HCT116 (cell line): ENCODE measurements around the gene SLC24A3. TPM values are rescaled to one million over a fixed set of nuclear protein-coding genes. Genes with fewer than 3 reads are reported as not detected.

ENCODE experiments used
- ATAC-seq: fragments of 200-7000 bp; cut with Tn5 transposase; 2 replicates; pipeline ENCODE4 v1.9.1; 2020; ENCODE audit warnings: mild to moderate bottlenecking, moderate library complexity
- BruUV-seq: library from RNA; stranded (reverse); fragments of 400-500 nt; replicated peaks from 2 replicates; lab custom pipeline; 2021; lab: Mats Ljungman, UMichigan
- CTCF ChIA-PET: fragments of 300-600 bp; sonication (Branson Sonifier 250); formaldehyde crosslinking; loops from one replicate; lab custom pipeline; 2021; ENCODE audit warnings: antibody characterized with exemption; lab: Charles Lee
- POLR2A ChIA-PET: fragments of 300-600, 350-600 bp; sonication (Branson Sonifier 250); formaldehyde crosslinking; loops from one replicate; lab custom pipeline; 2021; ENCODE audit warnings: antibody characterized with exemption; lab: Charles Lee
- RAD21 ChIA-PET, 2 experiments: fragments of 300-600 bp; sonication (Branson Sonifier 250); formaldehyde crosslinking; loops; one replicate each; lab custom pipeline; 2023; ENCODE audit warnings: low total read pairs in 2 of 2; ENCODE audit not compliant: uncharacterized antibody in 2 of 2, unreplicated experiment in 2 of 2, low non-redundant PET in 1 of 2; lab: Charles Lee
- DNase-seq: peaks from one replicate; pipeline ENCODE4 v3.0.0-alpha.2; 2010; ENCODE audit warnings: low read depth, low spot score
- H2AFZ ChIP-seq: fragments of 200-600 bp; shearing (Covaris generic), sonication (generic); 2 replicates; pipeline ENCODE4 v1.6.1; 2017; ENCODE audit warnings: low read depth, mixed run types, mixed read lengths, antibody characterized with exemption, low read length; ENCODE audit not compliant: poor library complexity, severe bottlenecking
- H3K27ac ChIP-seq: 2 replicates; pipeline ENCODE4 v1.5.1; 2012; ENCODE audit warnings: low read depth, low read length
- H3K27me3 ChIP-seq: fragments of 200-600 bp; sonication (generic); 2 replicates; pipeline ENCODE4 v1.6.1; 2016; ENCODE audit warnings: mixed run types, low read length, mixed read lengths; ENCODE audit not compliant: insufficient read depth
- H3K36me3 ChIP-seq, 2 experiments: fragments of 200-500 bp in 1 of 2; fragments of 200-600 bp in 1 of 2; sonication (Bioruptor generic) in 1 of 2; sonication (generic) in 1 of 2; 2 replicates each; pipeline versions ENCODE4 v1.5.1 to v1.6.1; 2014 to 2016; ENCODE audit warnings: low read length in 2 of 2, inconsistent platforms in 1 of 2, mixed read lengths in 1 of 2, mixed run types in 1 of 2; ENCODE audit not compliant: insufficient read depth in 2 of 2, control insufficient read depth in 1 of 2
- H3K4me1 ChIP-seq, 2 experiments: fragments of 200-600 bp in 1 of 2; sonication (generic) in 1 of 2; 2 replicates each; pipeline versions ENCODE4 v1.5.1 to v1.6.1; 2012 to 2017; ENCODE audit warnings: low read length in 2 of 2, inconsistent platforms in 1 of 2, mild to moderate bottlenecking in 1 of 2, mixed read lengths in 1 of 2, mixed run types in 1 of 2, moderate library complexity in 1 of 2; ENCODE audit not compliant: insufficient read depth in 2 of 2, control insufficient read depth in 1 of 2
- H3K4me2 ChIP-seq: fragments of 200-600 bp; sonication (generic); 2 replicates; pipeline ENCODE4 v1.6.1; 2017; ENCODE audit warnings: mixed run types, low read length, mixed read lengths
- H3K4me3 ChIP-seq, 2 experiments: fragments of 200-600 bp in 1 of 2; sonication (generic) in 1 of 2; replicated peaks in 1 of 2; 2 replicates each; pipeline ENCODE4 v1.5.1; 2011 to 2016; ENCODE audit warnings: low read length in 2 of 2, control low read depth in 1 of 2, low read depth in 1 of 2, mild to moderate bottlenecking in 1 of 2, mixed read lengths in 1 of 2, mixed run types in 1 of 2
- H3K79me2 ChIP-seq: fragments of 200-600 bp; sonication (generic); 2 replicates; pipeline ENCODE4 v1.6.1; 2017; ENCODE audit warnings: mild to moderate bottlenecking, mixed run types, low read length, moderate library complexity, mixed read lengths; ENCODE audit not compliant: insufficient read depth
- H3K9ac ChIP-seq: fragments of 200-600 bp; sonication (generic); 2 replicates; pipeline ENCODE4 v1.6.1; 2016; ENCODE audit warnings: low read length, mixed read lengths
- H3K9me2 ChIP-seq: fragments of 200-600 bp; sonication (generic), shearing (Covaris generic); 2 replicates; pipeline ENCODE4 v1.6.1; 2017; ENCODE audit warnings: mixed run types, mild to moderate bottlenecking, moderate library complexity; ENCODE audit not compliant: insufficient read depth
- H3K9me3 ChIP-seq, 2 experiments: fragments of 200-500 bp in 1 of 2; fragments of 200-600 bp in 1 of 2; sonication (Bioruptor generic) in 1 of 2; sonication (generic) in 1 of 2; 2 replicates each; pipeline ENCODE4 v1.6.1; 2014 to 2017; ENCODE audit warnings: low read length in 2 of 2, mixed read lengths in 2 of 2, inconsistent platforms in 1 of 2, low read depth in 1 of 2, mild to moderate bottlenecking in 1 of 2, mixed run types in 1 of 2, moderate library complexity in 1 of 2; ENCODE audit not compliant: control insufficient read depth in 1 of 2, insufficient read depth in 1 of 2
- H4K20me1 ChIP-seq: fragments of 200-600 bp; sonication (generic), shearing (Covaris generic); 2 replicates; pipeline ENCODE4 v1.6.1; 2017; ENCODE audit warnings: mixed run types, mild to moderate bottlenecking, moderate library complexity; ENCODE audit not compliant: insufficient read depth
- CEBPB ChIP-seq: IDR thresholded peaks from 2 replicates; pipeline ENCODE4 v1.6.1; 2012; ENCODE audit warnings: low read depth
- EGR1 ChIP-seq: IDR thresholded peaks from 2 replicates; pipeline ENCODE4 v1.6.1; 2012; ENCODE audit warnings: low read depth
- ELF1 ChIP-seq: IDR thresholded peaks from 2 replicates; pipeline ENCODE4 v1.6.1; 2012; ENCODE audit warnings: low read depth, borderline replicate concordance
- FOSL1 ChIP-seq: IDR thresholded peaks from 2 replicates; pipeline ENCODE4 v1.6.1; 2012; ENCODE audit warnings: low read depth
- JUND ChIP-seq: IDR thresholded peaks from 2 replicates; pipeline ENCODE4 v1.6.1; 2012
- SRF ChIP-seq: IDR thresholded peaks from 2 replicates; pipeline ENCODE4 v1.6.1; 2012; ENCODE audit warnings: low read depth
- ZNF274 ChIP-seq: fragments of 200-500 bp; sonication (Bioruptor generic); IDR thresholded peaks from 2 replicates; pipeline ENCODE4 v1.6.1; 2014; ENCODE audit warnings: mild to moderate bottlenecking, low read depth, low read length, inconsistent platforms
- intact Hi-C: fragments of 100-400 bp; cut with micrococcal nuclease; formaldehyde crosslinking; loops from 2 replicates; pipeline ENCODE4 v1.10.0; 2022
- total RNA-seq: library from RNA; stranded (reverse); gene quantifications from one replicate; pipeline ENCODE4 v1.2.1, GENCODE V29; 2021; ENCODE audit not compliant: unreplicated experiment
- TF ChIP-seq, protein P1 (sequence below), 3 experiments: fragments of 200-600 bp in 1 of 3; sonication (generic) in 1 of 3; IDR thresholded peaks in 2 of 3; conservative IDR thresholded peaks in 1 of 3; 2 replicates each; pipeline ENCODE4 v1.5.1; 2012 to 2017; ENCODE audit warnings: low read depth in 2 of 3, low read length in 2 of 3, antibody characterized with exemption in 1 of 3, borderline replicate concordance in 1 of 3, control low read depth in 1 of 3, mild to moderate bottlenecking in 1 of 3, mixed read lengths in 1 of 3, mixed run types in 1 of 3, moderate library complexity in 1 of 3; ENCODE audit not compliant: insufficient read depth in 1 of 3
- TF ChIP-seq, protein P2 (sequence below): IDR thresholded peaks from 2 replicates; pipeline ENCODE4 v1.6.1; 2012; ENCODE audit warnings: low read depth
- TF ChIP-seq, protein P3 (sequence below): IDR thresholded peaks from 2 replicates; pipeline ENCODE4 v1.6.1; 2011; ENCODE audit warnings: mild to moderate bottlenecking, low read length, moderate library complexity; ENCODE audit not compliant: insufficient replicate concordance; ENCODE audit errors: extremely low read depth

Gene SLC24A3
- total RNA-seq, 1 experiment from 2014 or later = not detected

DNA sequence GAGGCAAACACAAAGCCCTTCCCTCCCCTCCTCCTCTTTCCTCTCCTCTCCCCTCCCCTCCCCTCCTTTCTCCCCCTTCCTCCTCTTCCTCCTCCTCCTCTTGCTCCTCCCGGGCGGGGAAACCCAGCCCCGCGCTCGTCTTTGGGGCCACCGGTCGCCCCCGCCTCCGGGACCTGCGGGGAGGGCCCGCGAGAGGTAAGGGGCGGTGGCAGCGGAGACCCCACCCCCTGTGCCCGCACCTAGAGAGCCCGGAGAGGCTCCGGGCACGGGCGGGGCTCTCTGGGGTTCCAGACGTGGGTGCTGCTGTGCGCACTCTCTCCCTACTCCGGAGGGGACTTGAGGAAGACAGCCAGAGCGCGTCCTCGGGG lies 545.7 kb downstream of the SLC24A3 start, which contains the start of gene RIN2:
Gene RIN2 (plus strand): TSS at position 126 of the 368 bp plus-strand sequence. CDS start 131,344 bp downstream, outside the sequence.
- Histone ChIP-seq H3K4me3 (peak within 1 kb of the TSS; percentile 72 to 83), H3K27me3 (no peaks in the 10 kb centered on the region), H3K79me2 (no peaks in the 10 kb centered on the region), H3K9ac (peak within 1 kb of the TSS; percentile 65), H3K9me2 (no peaks in the 10 kb centered on the region), H3K36me3 (no peaks in the 10 kb centered on the region), H4K20me1 (no peaks in the 10 kb centered on the region), H3K9me3 (no peaks in the 10 kb centered on the region), H3K4me1 (peaks cover 6 to 18% of the 10 kb centered on the region in 2 experiments), H2AFZ (peak within 1 kb of the TSS; percentile 74), H3K4me2 (peak within 1 kb of the TSS; percentile 99), H3K27ac (peak within 1 kb of the TSS; percentile 51; the same call in 1 of the 2 replicates)
- DNase-seq (no peak), ATAC-seq (peak; percentile 73)
- no peak for TF ChIP-seq ELF1
- no peak for TF ChIP-seq FOSL1
- peak; percentile 36; the same call in 1 of the 2 replicates for TF ChIP-seq EGR1
- TF ChIP-seq, protein P1, sequence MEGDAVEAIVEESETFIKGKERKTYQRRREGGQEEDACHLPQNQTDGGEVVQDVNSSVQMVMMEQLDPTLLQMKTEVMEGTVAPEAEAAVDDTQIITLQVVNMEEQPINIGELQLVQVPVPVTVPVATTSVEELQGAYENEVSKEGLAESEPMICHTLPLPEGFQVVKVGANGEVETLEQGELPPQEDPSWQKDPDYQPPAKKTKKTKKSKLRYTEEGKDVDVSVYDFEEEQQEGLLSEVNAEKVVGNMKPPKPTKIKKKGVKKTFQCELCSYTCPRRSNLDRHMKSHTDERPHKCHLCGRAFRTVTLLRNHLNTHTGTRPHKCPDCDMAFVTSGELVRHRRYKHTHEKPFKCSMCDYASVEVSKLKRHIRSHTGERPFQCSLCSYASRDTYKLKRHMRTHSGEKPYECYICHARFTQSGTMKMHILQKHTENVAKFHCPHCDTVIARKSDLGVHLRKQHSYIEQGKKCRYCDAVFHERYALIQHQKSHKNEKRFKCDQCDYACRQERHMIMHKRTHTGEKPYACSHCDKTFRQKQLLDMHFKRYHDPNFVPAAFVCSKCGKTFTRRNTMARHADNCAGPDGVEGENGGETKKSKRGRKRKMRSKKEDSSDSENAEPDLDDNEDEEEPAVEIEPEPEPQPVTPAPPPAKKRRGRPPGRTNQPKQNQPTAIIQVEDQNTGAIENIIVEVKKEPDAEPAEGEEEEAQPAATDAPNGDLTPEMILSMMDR (IDR thresholded peaks at IDR 0.05 in 2 of 3, conservative IDR thresholded peaks at IDR 0.05 in 1 of 3; ENCODE audit: borderline replicate concordance in 1 of 3, insufficient read depth in 1 of 3, low read depth in 2 of 3, low read length in 2 of 3) = no peak
- intact Hi-C loops = no loop called here
- CTCF ChIA-PET = no interaction called here
- RAD21 ChIA-PET = no interaction called here
- POLR2A ChIA-PET = interaction anchor here (0.6 kb wide), 1 partner anchor 15 kb away, joined by 3 read pairs; no protein-coding TSS in a partner anchor
- no TSS peak for BruUV-seq

DNA sequence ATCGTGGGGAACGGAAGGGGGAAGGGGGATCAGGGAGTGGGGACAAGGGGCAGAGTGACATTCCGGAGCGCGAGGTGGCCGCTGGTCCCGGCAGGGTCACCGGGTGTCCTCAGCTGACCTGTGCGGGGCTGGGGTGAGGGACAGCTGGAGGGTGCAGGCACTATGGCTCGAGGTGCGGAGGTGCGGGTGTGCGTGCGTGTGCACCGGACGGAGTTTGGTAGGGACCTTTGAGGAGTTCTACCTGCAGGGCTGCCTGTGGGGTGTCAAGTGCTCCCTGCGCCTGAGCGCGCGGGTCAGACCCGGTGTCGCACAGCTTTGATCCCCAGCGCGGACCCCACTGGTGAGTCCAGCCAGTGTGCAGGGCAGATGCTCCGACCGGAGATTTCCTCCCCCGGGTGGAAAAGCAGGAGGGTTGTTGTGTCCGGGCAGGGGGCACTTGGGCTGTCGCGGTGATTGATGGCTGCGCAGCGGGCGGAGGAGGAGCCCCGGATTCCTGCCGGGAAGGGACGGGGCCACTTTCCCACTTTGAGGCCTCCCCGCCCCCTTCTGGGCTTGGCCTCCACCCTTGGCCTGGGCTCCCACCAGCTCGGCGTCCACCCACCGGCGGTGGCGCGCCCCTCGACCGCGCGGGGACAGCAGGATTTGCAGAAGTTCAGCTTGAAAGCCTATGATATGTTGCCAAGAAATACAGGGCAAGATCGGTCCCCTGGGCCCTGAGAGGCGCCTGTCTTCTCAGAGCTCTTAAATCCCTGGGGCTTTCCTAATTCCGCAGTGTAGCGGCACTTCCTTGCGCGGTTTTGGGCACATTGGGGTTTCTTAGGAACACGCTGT lies 546.3 kb downstream of the SLC24A3 start:
- peak; percentile 7; the same call in 1 of the 2 replicates for ATAC-seq
- no peak for DNase-seq
- no peak for TF ChIP-seq JUND
- TF ChIP-seq EGR1 = no peak
- no peak for TF ChIP-seq ZNF274
- TF ChIP-seq SRF = no peak
- TF ChIP-seq, protein P2, sequence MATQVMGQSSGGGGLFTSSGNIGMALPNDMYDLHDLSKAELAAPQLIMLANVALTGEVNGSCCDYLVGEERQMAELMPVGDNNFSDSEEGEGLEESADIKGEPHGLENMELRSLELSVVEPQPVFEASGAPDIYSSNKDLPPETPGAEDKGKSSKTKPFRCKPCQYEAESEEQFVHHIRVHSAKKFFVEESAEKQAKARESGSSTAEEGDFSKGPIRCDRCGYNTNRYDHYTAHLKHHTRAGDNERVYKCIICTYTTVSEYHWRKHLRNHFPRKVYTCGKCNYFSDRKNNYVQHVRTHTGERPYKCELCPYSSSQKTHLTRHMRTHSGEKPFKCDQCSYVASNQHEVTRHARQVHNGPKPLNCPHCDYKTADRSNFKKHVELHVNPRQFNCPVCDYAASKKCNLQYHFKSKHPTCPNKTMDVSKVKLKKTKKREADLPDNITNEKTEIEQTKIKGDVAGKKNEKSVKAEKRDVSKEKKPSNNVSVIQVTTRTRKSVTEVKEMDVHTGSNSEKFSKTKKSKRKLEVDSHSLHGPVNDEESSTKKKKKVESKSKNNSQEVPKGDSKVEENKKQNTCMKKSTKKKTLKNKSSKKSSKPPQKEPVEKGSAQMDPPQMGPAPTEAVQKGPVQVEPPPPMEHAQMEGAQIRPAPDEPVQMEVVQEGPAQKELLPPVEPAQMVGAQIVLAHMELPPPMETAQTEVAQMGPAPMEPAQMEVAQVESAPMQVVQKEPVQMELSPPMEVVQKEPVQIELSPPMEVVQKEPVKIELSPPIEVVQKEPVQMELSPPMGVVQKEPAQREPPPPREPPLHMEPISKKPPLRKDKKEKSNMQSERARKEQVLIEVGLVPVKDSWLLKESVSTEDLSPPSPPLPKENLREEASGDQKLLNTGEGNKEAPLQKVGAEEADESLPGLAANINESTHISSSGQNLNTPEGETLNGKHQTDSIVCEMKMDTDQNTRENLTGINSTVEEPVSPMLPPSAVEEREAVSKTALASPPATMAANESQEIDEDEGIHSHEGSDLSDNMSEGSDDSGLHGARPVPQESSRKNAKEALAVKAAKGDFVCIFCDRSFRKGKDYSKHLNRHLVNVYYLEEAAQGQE = no peak
- TF ChIP-seq, protein P3, sequence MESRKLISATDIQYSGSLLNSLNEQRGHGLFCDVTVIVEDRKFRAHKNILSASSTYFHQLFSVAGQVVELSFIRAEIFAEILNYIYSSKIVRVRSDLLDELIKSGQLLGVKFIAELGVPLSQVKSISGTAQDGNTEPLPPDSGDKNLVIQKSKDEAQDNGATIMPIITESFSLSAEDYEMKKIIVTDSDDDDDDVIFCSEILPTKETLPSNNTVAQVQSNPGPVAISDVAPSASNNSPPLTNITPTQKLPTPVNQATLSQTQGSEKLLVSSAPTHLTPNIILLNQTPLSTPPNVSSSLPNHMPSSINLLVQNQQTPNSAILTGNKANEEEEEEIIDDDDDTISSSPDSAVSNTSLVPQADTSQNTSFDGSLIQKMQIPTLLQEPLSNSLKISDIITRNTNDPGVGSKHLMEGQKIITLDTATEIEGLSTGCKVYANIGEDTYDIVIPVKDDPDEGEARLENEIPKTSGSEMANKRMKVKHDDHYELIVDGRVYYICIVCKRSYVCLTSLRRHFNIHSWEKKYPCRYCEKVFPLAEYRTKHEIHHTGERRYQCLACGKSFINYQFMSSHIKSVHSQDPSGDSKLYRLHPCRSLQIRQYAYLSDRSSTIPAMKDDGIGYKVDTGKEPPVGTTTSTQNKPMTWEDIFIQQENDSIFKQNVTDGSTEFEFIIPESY = no peak
- no peak for TF ChIP-seq CEBPB

More for the DNA sequence above, 546.3 kb downstream of the SLC24A3 start:
- RAD21 ChIA-PET = no interaction called here
- H2AFZ ChIP-seq = no peak overlapping the region
- peaks cover 6 to 18% of the 10 kb centered on the region in 2 experiments for H3K4me1 ChIP-seq
- BruUV-seq = no TSS peak
- no peaks in the 10 kb centered on the region for H3K9me2 ChIP-seq
- peak overlapping the region; percentile 99 for H3K4me2 ChIP-seq
- H3K9ac ChIP-seq = peak overlapping the region; percentile 65
- intact Hi-C loops = no loop called here
- H4K20me1 ChIP-seq = no peaks in the 10 kb centered on the region
- POLR2A ChIA-PET = no interaction called here
- H3K79me2 ChIP-seq = no peaks in the 10 kb centered on the region
- H3K9me3 ChIP-seq = no peaks in the 10 kb centered on the region
- H3K27ac ChIP-seq = peak overlapping the region; percentile 51; the same call in 1 of the 2 replicates
- H3K27me3 ChIP-seq = no peaks in the 10 kb centered on the region
- CTCF ChIA-PET = no interaction called here
- H3K4me3 ChIP-seq = peak overlapping the region; percentile 72 to 83
- no peaks in the 10 kb centered on the region for H3K36me3 ChIP-seq
